Omental fat pad (tissue), 4 donors: ENCODE data around the gene AFAP1. TPM values are rescaled to one million over a fixed set of nuclear protein-coding genes. Genes with fewer than 3 reads are reported as not detected.

ENCODE experiments used
- ATAC-seq: fragments of 150-250 bp; one replicate; pipeline ENCODE4 v1.9.1; 2016; ENCODE audit warnings: mild to moderate bottlenecking, moderate library complexity; ENCODE audit not compliant: low FRiP score
- DNase-seq: peaks from one replicate; pipeline ENCODE4 v3.0.0-alpha.2; 2019; ENCODE audit warnings: low spot score
- total RNA-seq, 4 donors: library from RNA; depleted of rRNA; stranded (reverse); fragments of >200 nt; gene quantifications; one replicate each; pipeline ENCODE4 v1.1.0, GENCODE V29; 2016
- TF ChIP-seq, protein P1 (sequence below), 3 donors: fragments of 450-650 bp; IDR thresholded peaks; one replicate each; pipeline ENCODE4 v1.5.1; 2016 to 2017; ENCODE audit warnings: antibody characterized with exemption in 3 of 3, mild to moderate bottlenecking in 3 of 3, moderate library complexity in 2 of 3

The AFAP1 gene
- total RNA-seq, 4 donors from 2014 or later: 24.6 to 35.5 (median 26.9) TPM

DNA sequence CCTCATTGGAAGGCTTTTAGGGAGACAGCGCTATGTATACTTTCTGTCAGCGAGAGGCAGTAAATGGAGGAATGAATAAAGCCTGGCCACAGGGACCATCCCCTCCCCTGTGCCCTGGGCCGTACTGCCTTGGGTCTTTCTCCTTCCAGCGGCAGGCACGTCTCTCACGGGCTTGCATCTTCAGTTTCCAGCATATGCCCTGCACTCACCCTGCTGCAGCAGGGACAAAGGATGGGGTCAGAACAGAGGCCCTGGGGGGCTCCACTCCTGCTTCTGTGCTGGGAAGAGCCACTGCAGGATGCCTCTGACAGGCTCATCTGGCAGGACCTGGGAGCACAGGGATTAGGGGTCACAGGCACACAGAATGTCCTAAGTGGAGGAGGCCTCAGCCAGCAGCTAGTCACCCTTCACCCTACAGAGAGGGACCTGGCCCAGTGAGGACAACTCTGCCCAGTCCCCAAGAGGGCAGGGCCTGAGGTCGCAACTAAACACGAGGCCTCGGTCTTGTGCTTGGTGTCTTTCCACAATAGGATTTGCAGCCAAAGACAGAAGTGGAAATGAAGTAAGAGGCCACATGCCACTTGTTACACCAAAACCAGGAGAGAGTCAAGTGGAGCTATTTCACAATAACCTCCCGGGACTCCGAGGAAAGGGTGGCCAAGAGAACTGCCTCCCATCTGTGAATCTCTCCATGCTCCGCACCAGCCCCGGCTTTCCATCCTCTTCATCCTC is 150.8 kb downstream of the AFAP1 start:
- no peak for DNase-seq
- TF ChIP-seq, protein P1, sequence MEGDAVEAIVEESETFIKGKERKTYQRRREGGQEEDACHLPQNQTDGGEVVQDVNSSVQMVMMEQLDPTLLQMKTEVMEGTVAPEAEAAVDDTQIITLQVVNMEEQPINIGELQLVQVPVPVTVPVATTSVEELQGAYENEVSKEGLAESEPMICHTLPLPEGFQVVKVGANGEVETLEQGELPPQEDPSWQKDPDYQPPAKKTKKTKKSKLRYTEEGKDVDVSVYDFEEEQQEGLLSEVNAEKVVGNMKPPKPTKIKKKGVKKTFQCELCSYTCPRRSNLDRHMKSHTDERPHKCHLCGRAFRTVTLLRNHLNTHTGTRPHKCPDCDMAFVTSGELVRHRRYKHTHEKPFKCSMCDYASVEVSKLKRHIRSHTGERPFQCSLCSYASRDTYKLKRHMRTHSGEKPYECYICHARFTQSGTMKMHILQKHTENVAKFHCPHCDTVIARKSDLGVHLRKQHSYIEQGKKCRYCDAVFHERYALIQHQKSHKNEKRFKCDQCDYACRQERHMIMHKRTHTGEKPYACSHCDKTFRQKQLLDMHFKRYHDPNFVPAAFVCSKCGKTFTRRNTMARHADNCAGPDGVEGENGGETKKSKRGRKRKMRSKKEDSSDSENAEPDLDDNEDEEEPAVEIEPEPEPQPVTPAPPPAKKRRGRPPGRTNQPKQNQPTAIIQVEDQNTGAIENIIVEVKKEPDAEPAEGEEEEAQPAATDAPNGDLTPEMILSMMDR (IDR thresholded peaks at IDR 0.05): no peak
- peak; percentile 34 for ATAC-seq

DNA sequence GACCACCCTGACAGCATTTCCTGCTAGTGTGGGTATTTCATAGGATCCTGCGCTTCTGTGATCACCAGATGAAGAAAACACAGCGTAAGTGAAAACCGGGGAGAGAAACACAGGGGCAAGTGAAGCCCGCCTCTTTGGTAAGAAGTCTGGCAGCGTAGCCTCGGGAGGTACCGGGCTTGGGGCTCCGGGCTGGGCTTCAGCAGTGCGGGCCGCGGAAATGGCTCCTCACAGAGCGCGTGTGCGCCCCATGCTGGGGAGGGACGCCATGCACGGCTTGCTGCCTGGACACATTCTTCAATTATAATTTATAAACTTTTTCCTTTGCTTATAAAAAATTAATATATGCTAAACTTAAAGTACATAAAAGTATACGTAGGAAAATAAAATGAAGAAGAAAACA is 151.5 kb downstream of the AFAP1 start:
- DNase-seq (no peak), ATAC-seq (no peak)
- TF ChIP-seq, protein P1 (IDR thresholded peaks at IDR 0.05): no peak

DNA sequence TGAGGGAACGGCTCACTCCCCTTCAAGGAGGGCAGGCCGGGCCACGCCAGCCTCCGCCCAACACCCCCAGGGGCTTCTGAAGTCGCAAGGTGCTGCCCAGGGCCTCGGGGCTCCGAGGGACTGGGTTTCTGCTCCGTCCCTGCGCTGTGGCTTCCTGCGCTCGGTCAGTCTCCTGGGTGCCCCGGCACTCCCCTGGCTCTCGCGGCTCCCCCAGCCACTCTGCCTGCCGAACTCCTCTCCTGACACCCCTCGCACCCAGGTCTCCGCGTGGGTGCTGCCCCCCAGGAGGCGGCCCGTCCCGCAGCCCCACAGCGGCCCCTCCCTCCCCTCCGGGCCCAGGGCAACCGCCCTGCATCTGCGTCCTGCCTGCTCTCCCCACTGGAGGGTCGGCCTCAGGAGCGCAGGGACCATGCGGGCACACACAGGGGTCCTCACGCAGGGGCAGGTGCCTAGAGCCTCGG is 151.9 kb downstream of the AFAP1 start:
- DNase-seq (no peak), ATAC-seq (no peak)
- TF ChIP-seq, protein P1 (IDR thresholded peaks at IDR 0.05): no peak

DNA sequence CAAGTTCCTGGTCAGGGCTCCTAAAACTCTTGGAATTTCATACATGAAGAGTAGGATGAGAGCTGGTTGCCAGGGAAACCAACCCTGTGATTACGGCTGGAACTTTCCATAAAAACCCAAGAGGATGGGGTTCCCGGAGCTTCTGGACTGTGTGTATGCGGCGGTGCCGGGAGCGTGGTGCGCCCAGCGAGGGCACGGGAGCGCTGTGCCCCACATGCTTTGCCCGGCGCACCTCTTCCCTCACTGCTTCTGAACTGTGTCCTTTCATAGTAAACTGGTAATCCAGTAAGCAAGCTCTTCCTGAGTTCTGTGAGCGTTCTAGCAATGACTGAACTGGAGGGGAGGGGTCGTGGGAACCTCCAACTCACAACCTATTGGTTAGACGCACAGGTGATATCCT is 152.6 kb downstream of the AFAP1 start:
- DNase-seq (no peak), ATAC-seq (no peak)
- TF ChIP-seq, protein P1 (IDR thresholded peaks at IDR 0.05): no peak

DNA sequence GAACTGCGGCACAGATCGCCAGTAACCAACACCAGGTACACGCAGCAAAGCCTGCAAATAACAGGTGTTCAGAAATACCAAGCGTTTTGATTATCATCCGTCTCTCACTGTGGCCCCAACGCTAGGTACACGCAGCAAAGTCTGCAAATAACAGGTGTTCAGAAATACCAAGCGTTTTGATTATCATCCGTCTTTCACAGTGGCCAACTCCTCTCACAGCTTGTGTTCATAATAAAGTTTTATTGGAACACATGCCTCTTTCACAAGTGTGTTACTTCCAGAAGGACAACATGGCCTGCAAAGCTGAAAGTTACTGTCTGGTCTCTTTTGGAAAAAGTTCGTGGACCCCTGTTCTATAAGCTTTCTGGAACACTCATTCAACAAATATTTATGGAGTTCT is 153.1 kb downstream of the AFAP1 start:
- TF ChIP-seq, protein P1 (IDR thresholded peaks at IDR 0.05): no peak
- ATAC-seq (no peak), DNase-seq (no peak)

DNA sequence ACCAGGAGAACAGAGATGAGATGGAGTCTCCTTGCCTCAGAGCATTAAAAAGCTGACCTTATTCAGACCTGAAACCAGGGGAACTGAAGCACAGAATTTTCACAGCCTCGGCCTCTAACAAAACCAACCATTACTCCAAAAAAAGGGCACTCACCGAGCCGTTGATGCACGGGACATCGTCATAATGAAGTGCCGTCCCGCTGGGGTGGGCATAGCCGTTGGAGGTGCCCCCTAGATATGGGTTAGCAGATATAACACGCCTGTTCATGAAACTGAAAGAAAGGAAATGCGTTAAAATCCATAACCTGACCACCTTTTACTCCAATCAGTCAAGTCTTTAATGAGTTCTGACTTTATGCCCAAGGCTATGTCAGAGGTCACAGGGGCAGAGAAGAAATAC is 153.6 kb downstream of the AFAP1 start:
- TF ChIP-seq, protein P1 (IDR thresholded peaks at IDR 0.05): no peak
- ATAC-seq (no peak), DNase-seq (no peak)

DNA sequence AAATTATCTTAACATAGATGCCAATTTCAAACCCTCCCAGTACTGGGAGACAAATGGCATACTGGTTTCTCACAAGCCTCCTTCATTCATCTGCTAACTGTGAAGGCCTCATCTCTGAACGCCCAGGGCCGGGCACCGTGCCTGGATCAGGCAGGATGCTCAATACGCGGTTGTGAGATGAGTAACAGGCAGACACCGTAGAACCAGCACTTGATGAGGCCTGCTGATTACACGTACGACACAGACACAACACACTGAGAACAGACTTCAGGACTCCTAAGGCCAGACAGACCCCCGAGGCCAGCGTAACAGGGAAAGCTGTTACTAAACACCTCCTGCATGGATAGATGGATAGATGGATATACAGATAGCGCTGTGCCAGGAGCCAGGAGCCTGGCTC is 154.6 kb downstream of the AFAP1 start:
- no peak for ATAC-seq
- TF ChIP-seq, protein P1 (IDR thresholded peaks at IDR 0.05): no peak
- no peak for DNase-seq
